ENCODE data around the gene NTNG2. TPM values are rescaled to one million over a fixed set of nuclear protein-coding genes. Genes with fewer than 3 reads are reported as not detected.

NTNG2 gene
- total and polyA plus RNA-seq, 10 of the 15 experiments (the other 5 are each of a cell fraction or from before 2014, with no cell fraction given) = 0.37 to 0.79 (median 0.45) TPM; not detected in 6

DNA sequence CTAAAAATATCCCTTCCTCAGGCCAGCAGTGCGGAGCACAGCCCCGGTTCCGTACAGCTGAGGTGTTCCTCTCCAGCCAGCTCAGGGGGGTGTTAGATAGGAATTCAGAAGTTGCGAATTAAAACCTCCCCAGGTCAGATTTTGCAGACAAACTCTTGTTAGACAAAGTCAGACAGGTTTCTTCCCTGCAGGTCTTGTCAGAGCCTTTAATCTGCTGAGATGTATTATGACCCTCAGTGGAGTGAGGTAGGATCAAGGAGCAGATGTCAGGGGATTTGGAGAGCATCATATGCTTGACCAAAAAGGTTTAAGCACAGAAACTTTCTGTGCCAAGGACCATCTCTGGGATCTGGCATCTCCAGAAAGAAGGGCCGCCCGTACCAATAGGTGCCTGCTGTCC, 60.1 kb downstream of the NTNG2 start (continued):
- TF ChIP-seq CHD2 (IDR thresholded peaks at IDR 0.05; ENCODE audit: borderline replicate concordance, low read depth, low read length) = no peak

DNA sequence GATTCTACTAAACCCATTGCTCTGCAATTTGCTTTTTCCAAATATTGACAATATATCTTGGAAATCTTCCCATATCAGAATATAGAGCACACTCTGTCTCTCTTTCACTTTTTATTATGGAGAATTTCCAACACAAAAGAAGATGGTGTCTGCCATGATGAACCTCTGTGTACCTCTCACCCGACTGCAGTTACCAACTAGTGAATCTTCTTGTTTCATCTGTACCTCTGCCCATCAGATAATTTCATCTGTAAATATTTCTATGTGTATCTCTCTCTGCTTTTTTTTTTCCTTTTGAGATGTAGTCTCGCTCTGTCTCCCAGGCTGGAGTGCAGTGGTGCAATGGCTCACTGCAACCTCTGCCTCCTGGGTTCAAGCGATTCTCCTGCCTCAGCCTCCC, 62.8 kb downstream of the NTNG2 start:
- Histone ChIP-seq H3K4me3 (no peak overlapping the region), H3K4me2 (ENCODE audit: control insufficient read depth, insufficient read depth) (no peak overlapping the region), H3K27ac (ENCODE audit: control insufficient read depth, insufficient read depth) (no peak overlapping the region), H2AFZ (ENCODE audit: control insufficient read depth, low read depth, low read length) (no peak overlapping the region), H3K9ac (ENCODE audit: control insufficient read depth, insufficient read depth, low read length) (no peak overlapping the region), H3K79me2 (ENCODE audit: control insufficient read depth, insufficient read depth, low read length) (no peaks in the 10 kb centered on the region), H3K4me1 (ENCODE audit: control insufficient read depth, insufficient read depth, low read length) (no peaks in the 10 kb centered on the region), H3K27me3 (replicated peaks in 1 of 2; ENCODE audit: control insufficient read depth in 2 of 2, insufficient read depth in 2 of 2, low read length in 1 of 2) (peaks cover 3 to 7% of the 10 kb centered on the region in 2 experiments), H3K9me3 (replicated peaks; ENCODE audit: control insufficient read depth, insufficient read depth, low read length) (no peaks in the 10 kb centered on the region), H4K20me1 (ENCODE audit: control insufficient read depth, insufficient read depth) (no peaks in the 10 kb centered on the region), H3K36me3 (ENCODE audit: control insufficient read depth in 2 of 2, insufficient read depth in 2 of 2, low read length in 1 of 2) (no peaks in the 10 kb centered on the region)
- SMC1A ChIA-PET (ENCODE audit: uncharacterized antibody, unreplicated experiment) = no interaction called here
- CTCF ChIA-PET = no interaction called here
- TF ChIP-seq MLLT1 (IDR thresholded peaks at IDR 0.05) (no peak), SMARCA5 (IDR thresholded peaks at IDR 0.05) (no peak), CBFB (IDR thresholded peaks at IDR 0.05; ENCODE audit: low read depth) (no peak), KLF5 (IDR thresholded peaks at IDR 0.05; ENCODE audit: partially characterized antibody) (no peak)
- in situ Hi-C loops (cut with MboI) (loop anchor here (25.0 kb wide), 1 partner anchor 637 kb away; no protein-coding TSS in a partner anchor), intact Hi-C loops (cut with micrococcal nuclease; ENCODE audit: unreplicated experiment) (no loop called here)
- POLR2A ChIA-PET = no interaction called here
- 26% methylated on average over 3 of the region's 3 CpGs for WGBS (ENCODE audit: insufficient coverage, insufficient replicate concordance, low lambda C conversion rate, missing lambda C conversion rate)
- DNase-seq (ENCODE audit: low read depth, low spot score) (no peak), ATAC-seq (no peak), FAIRE-seq (no peak)
- RAD21 ChIA-PET (ENCODE audit: unreplicated experiment) = no interaction called here
- BruUV-seq (replicated peaks) = no TSS peak
